Vagina (tissue), 2 donors: Measurements from ENCODE around the gene RADIL.

Experiments
- POLR2A ChIP-seq, 2 donors: fragments of 450-650 bp; IDR thresholded peaks; one replicate each; pipeline ENCODE4 v1.6.1; 2017; ENCODE audit warnings: antibody characterized with exemption in 2 of 2, mild to moderate bottlenecking in 2 of 2, moderate library complexity in 2 of 2
- TF ChIP-seq, protein P1 (sequence below), 3 experiments: fragments of 450-650 bp in 2 of 3; fragments of 200-600 bp in 1 of 3; sonication (generic) in 1 of 3; IDR thresholded peaks; one replicate each; pipeline ENCODE4 v1.5.1; 2017 to 2019; ENCODE audit warnings: antibody characterized with exemption in 3 of 3, mild to moderate bottlenecking in 2 of 3, moderate library complexity in 2 of 3

DNA sequence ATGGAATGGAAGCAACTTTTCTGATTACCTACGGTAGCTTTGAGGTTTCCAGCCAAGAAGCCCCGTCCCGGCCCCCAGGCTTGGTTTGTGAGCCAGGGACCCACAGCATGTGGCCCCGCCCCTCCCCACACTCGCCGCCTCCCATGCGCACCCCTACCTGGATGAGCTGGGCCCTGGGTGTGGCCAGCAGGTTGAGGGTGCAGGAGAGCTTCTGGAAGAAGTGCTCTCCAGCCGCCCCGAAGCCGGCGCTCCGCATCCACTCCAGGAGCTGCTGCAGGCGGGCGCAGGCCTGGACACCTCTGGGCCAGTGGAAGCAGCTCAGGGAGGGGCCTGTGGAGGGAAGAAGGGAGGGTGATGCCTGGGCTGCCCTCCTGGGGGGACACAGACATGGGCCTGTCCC is 68.4 kb downstream of the RADIL start:
- TF ChIP-seq POLR2A (IDR thresholded peaks at IDR 0.05) = no peak
- TF ChIP-seq, protein P1, sequence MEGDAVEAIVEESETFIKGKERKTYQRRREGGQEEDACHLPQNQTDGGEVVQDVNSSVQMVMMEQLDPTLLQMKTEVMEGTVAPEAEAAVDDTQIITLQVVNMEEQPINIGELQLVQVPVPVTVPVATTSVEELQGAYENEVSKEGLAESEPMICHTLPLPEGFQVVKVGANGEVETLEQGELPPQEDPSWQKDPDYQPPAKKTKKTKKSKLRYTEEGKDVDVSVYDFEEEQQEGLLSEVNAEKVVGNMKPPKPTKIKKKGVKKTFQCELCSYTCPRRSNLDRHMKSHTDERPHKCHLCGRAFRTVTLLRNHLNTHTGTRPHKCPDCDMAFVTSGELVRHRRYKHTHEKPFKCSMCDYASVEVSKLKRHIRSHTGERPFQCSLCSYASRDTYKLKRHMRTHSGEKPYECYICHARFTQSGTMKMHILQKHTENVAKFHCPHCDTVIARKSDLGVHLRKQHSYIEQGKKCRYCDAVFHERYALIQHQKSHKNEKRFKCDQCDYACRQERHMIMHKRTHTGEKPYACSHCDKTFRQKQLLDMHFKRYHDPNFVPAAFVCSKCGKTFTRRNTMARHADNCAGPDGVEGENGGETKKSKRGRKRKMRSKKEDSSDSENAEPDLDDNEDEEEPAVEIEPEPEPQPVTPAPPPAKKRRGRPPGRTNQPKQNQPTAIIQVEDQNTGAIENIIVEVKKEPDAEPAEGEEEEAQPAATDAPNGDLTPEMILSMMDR (IDR thresholded peaks at IDR 0.05) = no peak
